Mucosa of descending colon (tissue), 3 donors: Measurements from ENCODE around the gene KRT1. TPM values are rescaled to one million over a fixed set of nuclear protein-coding genes. Genes with fewer than 3 reads are reported as not detected.

Experiments used
- ATAC-seq: fragments of 200-7000 bp; cut with Tn5 transposase; one replicate; pipeline ENCODE4 v1.9.1; 2020; ENCODE audit warnings: mild to moderate bottlenecking, moderate library complexity
- DNase-seq, 3 donors: peaks; one replicate each; pipeline ENCODE4 v3.0.0-alpha.2; 2020
- H3K36me3 ChIP-seq: fragments of 200-600 bp; one replicate; pipeline ENCODE4 v1.8.0; 2021; ENCODE audit warnings: low read depth, mild to moderate bottlenecking
- H3K4me1 ChIP-seq: fragments of 200-600 bp; one replicate; pipeline ENCODE4 v1.8.0; 2021; ENCODE audit warnings: low read depth, mild to moderate bottlenecking
- H3K4me3 ChIP-seq: fragments of 200-600 bp; one replicate; pipeline ENCODE4 v1.8.0; 2021; ENCODE audit warnings: mild to moderate bottlenecking
- H3K9me3 ChIP-seq: fragments of 200-600 bp; one replicate; pipeline ENCODE4 v1.8.0; 2021; ENCODE audit warnings: mild to moderate bottlenecking
- intact Hi-C, 2 donors: fragments of 100-400 bp; cut with DNase I in 1 of 2; cut with micrococcal nuclease in 1 of 2; formaldehyde crosslinking; loops; one replicate each; pipeline versions ENCODE4 v1.11.0 to v1.11.1; 2022; cut with DNase I, micrococcal nuclease
- total RNA-seq, 3 donors: library from RNA; stranded (reverse); fragmentation: NEBNext Ultra II Directional in 2 of 3; extraction: Animal tissue kit (Norgen Biotek cat#: 25700) in 2 of 3; gene quantifications; one replicate each; pipeline versions ENCODE4 v1.2.1 to v1.2.4, GENCODE V29; 2021 to 2023
- TF ChIP-seq, protein P1 (sequence below): fragments of 200-600 bp; IDR thresholded peaks from one replicate; pipeline ENCODE4 v1.8.0; 2022; ENCODE audit warnings: antibody characterized with exemption, mild to moderate bottlenecking
- donor health status: DM: no; HTN: no; CAD: no; lungs with moderate emphysema.
- donor health status: DM: no; HTN: no; CAD: no.
- donor health status: DM: no; HTN: yes; CAD: no.

Gene KRT1
- total RNA-seq, 3 donors from 2014 or later, result 0.35 to 0.89 (median 0.38) TPM

DNA sequence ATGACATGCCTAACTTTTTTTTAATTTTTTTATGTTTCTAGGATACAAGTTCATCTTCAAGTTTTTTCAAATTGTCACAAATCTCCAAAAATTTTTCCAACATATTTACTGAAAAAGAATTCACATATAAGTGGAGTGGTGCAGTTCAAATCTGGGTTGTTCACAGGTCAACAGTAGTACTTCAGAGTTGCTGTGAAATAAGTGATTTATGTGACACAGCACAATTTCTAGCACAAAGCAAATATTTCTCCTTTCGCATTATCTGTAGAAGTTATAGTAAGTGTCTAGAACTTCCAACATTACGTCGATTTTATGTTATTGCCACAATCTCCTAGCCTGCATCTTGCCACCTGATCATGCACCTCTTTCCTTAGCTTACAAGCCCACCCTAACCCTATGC lies 18.5 kb downstream of the KRT1 start:
- DNase-seq, result no peak
- Histone ChIP-seq H3K36me3 (no peaks in the 10 kb centered on the region), H3K9me3 (no peaks in the 10 kb centered on the region), H3K4me1 (no peaks in the 10 kb centered on the region), H3K4me3 (no peak overlapping the region)
- no peak for ATAC-seq
- intact Hi-C loops, result no loop called here
- TF ChIP-seq, protein P1, sequence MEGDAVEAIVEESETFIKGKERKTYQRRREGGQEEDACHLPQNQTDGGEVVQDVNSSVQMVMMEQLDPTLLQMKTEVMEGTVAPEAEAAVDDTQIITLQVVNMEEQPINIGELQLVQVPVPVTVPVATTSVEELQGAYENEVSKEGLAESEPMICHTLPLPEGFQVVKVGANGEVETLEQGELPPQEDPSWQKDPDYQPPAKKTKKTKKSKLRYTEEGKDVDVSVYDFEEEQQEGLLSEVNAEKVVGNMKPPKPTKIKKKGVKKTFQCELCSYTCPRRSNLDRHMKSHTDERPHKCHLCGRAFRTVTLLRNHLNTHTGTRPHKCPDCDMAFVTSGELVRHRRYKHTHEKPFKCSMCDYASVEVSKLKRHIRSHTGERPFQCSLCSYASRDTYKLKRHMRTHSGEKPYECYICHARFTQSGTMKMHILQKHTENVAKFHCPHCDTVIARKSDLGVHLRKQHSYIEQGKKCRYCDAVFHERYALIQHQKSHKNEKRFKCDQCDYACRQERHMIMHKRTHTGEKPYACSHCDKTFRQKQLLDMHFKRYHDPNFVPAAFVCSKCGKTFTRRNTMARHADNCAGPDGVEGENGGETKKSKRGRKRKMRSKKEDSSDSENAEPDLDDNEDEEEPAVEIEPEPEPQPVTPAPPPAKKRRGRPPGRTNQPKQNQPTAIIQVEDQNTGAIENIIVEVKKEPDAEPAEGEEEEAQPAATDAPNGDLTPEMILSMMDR, result no peak

DNA sequence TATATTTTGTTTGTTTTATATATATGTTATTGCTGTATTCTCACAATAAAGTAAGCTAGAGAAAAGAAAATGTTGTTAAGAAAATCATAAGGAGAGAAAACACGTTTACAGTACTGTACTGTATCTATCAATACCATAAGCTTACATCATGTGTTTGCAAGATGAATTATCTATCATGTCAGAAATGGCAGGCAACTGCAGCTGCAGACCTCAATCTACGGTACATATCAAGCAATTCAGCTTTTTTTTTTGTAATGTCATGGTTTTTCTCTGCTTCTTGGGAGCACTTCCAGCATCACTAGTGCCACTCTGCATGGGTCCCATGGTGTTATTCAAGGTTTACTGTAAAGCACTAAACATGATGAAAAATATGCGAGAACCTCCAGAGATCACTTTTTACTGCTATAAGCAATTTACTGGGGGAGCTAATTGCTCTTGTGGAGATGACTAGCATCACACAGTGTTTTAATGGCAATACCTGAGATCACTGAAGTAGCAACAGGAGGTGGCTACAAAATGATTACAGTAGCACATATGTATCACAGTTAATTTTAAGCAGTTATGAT lies 19.2 kb downstream of the KRT1 start:
- intact Hi-C loops, result no loop called here
- TF ChIP-seq, protein P1, result no peak

DNA sequence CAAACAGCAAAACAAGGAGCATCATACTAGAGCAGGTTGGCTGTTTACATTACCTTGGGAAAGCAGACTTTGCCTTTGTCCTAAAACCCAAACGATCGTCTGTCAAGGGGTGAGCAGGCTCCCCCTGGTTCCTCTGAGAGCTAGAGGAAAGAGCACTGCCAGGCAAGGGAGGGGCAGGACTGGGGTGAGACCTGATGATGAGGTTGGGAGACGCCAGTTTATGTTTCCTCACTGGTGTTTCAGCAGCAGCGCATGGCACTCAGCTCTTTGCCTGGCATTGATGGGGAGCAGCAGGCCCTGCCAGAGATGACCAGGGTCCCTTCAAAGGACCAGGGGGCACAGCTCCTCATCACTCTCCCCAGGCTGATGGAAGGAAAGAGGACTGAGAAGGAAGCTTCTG lies 20.3 kb downstream of the KRT1 start:
- TF ChIP-seq, protein P1, result no peak
- Histone ChIP-seq H3K4me1 (no peaks in the 10 kb centered on the region), H3K4me3 (no peak overlapping the region), H3K36me3 (no peaks in the 10 kb centered on the region), H3K9me3 (no peaks in the 10 kb centered on the region)
- intact Hi-C loops, result no loop called here
- no peak for DNase-seq
- no peak for ATAC-seq

More for the DNA sequence above, 19.2 kb downstream of the KRT1 start:
- Histone ChIP-seq H3K9me3 (no peaks in the 10 kb centered on the region), H3K4me1 (no peaks in the 10 kb centered on the region), H3K36me3 (no peaks in the 10 kb centered on the region), H3K4me3 (no peak overlapping the region)
- DNase-seq (no peak), ATAC-seq (no peak)

DNA sequence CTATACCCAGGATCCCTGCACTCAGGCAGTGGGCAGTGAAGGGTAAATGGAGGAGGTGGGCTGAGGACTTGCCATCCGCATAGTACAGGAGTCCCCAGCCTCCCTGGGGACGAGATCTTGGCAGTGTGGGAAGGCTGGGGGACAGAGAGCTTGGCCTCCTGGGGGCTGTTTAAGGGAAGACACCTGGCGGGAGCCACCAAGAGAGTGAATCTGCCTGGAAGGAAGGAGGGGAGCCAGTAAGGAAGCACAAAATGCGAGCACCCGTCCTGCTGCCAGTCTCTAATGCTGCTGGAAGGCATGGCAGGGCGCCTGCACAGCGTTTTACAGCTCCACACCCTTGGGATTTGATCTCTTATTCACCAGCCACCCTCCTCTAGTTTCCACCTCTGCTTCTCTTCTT lies 20.8 kb downstream of the KRT1 start:
- TF ChIP-seq, protein P1, result no peak
- intact Hi-C loops, result no loop called here
- Histone ChIP-seq H3K4me1 (no peaks in the 10 kb centered on the region), H3K4me3 (no peak overlapping the region), H3K36me3 (no peaks in the 10 kb centered on the region), H3K9me3 (no peaks in the 10 kb centered on the region)
- ATAC-seq (no peak), DNase-seq (no peak)

DNA sequence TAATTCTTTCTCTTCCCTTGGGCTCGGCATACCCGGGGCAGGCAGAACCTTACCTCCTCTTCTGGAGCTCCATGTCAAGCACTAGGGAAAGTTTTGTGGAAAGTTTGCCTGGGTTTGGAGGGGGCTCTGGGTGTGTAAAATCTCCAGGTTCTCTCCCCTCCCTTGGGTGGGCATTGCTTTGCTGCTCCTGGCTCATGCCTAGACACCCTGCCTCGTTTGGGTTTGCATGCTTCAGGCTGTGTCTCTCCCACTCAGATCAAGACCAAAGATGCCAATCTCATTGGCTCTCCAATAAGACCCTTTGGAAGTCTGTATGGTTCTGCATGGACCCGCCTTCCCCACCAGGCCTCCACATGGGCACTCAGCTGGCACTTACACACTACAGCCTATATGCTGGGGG lies 22.0 kb downstream of the KRT1 start:
- no peak for ATAC-seq
- Histone ChIP-seq H3K9me3 (no peaks in the 10 kb centered on the region), H3K4me3 (no peak overlapping the region), H3K4me1 (no peaks in the 10 kb centered on the region), H3K36me3 (no peaks in the 10 kb centered on the region)
- intact Hi-C loops, result no loop called here
- TF ChIP-seq, protein P1, result no peak
- DNase-seq, result no peak
